ENCODE measurements around the gene SP3. TPM values are rescaled to one million over a fixed set of nuclear protein-coding genes. Genes with fewer than 3 reads are reported as not detected.

Gene SP3
- total RNA-seq (2014; rRNA removed; shearing (Covaris generic)): 82.4 and 86.3 TPM in 2 replicates
- polyA plus RNA-seq (2014; cell fraction: nucleus; rRNA removed): 30.2 and 59.5 TPM in 2 replicates

DNA sequence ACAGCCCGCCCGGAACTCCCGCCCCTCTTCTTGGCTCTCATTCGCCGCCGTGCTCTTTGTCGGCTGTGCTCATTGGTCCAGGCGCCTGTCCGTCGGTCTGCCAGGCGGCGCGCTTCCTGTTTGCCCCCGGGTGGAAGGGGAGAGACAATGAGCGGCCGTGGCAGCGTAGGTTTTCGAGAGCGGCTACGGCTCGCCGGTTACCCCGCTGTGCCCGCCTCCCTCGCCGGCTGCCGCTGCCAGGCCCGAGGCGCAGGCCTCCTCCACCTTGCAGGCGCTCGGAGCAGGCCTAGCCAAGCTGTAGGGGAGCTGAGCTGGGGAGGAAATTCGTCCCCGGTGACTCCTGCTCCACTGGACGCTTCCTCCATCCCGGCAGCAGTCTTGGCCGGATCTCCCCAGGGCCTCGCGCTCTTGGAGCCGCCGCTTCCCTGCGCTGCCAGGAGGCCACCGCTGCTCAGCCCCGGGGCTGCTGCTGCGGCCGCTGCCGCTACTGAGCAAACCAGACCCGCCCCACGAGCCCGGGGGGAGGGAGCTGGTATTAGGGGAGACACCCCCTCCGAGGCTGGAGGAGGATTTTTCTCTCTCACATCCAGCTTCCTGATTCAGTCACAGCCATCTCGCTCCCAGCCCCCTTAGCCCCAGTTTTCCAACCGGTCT is at the start of gene SP3:
SP3 (minus strand) TSS at position 2 of the 654 bp plus-strand sequence. CDS start 202 bp downstream, outside the sequence.
- DNase-seq (ENCODE audit: extremely low read depth, low read depth): peak; percentile 97

GRCh38 chr2:174014699-174015070 is 49.5 kb upstream of the SP3 start:
- no peak for DNase-seq (ENCODE audit: extremely low read depth, low read depth)

GRCh38 chr2:174014011-174014698 is 49.0 kb upstream of the SP3 start:
- no peak for DNase-seq (ENCODE audit: extremely low read depth, low read depth)

DNA sequence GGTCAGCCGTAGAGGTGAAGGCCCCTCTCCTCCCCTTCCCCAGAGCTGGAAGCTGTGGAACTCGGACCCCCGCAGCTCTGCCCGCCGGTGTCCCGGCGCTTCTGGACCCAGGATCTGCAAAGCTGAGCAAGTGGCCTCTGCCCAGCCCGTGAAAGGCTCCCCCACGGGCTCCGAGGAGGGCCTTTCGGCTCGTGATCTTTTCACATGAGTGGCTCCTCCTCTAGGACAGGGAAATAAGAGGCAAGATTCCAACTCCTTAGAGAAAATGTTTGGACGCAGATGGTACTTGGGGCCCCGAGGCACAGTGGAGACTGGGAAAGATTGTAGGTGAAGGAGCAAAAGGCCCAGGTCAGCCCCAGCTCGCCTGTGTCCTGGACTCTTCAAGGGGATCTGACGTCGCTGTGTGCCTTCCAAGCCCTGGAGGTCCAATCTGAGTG is 48.2 kb upstream of the SP3 start:
- no peak for DNase-seq (ENCODE audit: extremely low read depth, low read depth)

GRCh38 chr2:174012347-174013314 is 47.5 kb upstream of the SP3 start:
- DNase-seq (ENCODE audit: extremely low read depth, low read depth): no peak

- no peak for DNase-seq (ENCODE audit: extremely low read depth, low read depth)
Observed at GRCh38 chr2:174011796-174012195, 46.6 kb upstream of the SP3 start.

DNA sequence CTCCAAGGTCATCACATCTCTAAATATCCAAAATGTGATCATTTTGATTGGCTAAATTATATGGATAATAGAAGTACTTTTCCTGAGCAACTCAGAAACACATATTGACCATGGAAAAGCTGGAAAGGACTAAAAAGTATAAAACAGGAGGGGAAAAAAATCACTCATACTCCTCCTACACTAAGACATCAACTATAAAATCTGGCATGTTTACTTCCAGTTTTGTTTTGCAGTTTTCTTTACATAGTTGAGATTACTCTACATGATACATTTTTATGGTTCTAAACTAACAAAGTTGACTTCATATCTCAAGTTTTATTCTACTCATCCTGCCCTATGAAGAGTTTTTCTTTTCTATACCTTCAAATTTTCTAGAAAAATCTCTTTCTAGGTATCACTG is 46.0 kb upstream of the SP3 start:
- DNase-seq (ENCODE audit: extremely low read depth, low read depth): no peak

DNA sequence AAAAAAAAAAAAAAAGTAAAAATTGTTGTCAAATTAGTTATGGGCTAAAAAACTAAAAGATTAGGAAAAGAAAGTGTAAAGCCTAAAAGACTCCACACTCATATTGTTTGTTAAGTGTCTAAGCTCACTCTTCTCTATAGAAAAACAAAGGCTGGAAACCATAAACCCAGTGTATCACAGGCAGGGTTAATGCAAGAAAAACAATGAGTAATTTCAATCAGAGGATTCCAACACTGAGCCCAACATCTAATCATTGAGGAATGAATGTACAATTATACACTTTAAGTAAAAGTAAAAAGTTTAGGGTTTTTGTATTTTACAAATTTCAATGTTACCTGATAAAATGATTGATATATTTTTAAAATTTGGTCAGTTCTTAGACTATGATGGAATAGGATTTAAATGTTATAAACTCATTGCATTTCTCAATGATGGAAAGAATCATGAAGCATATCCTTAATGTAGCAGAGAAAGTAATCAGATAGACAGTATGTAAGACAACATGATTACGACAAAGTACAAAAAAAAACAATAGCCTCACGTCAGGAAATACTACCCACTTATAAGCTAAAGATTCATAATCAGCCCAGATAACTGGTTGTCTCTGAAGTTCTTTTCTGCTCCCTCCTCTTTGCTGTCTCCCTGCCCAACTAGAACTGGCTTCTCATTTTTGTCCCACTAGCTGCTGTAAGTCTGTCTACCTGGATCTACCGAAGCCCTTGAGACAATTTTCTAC is 44.5 kb upstream of the SP3 start:
- DNase-seq (ENCODE audit: extremely low read depth, low read depth): no peak

DNA sequence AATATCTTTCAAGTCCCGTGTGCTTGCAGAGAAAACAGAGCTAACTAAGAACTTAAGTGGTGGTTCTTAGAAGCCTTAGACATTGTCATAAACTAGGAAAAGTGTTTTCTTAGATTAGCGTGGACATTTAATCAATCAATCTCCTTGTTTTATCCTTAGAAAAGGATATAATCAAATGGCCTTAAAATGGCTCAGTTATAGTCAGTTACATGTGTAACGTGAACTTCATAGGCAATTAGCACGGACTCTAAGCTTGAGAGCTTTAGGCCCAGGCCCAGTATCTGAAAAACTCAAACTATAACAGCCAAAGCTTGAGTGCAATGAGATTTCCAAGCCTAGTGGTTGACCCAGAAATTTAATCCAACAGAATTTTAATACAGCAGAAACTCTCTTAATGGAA is 43.5 kb upstream of the SP3 start:
- no peak for DNase-seq (ENCODE audit: extremely low read depth, low read depth)

GRCh38 chr2:174007010-174007409 is 41.8 kb upstream of the SP3 start:
- no peak for DNase-seq (ENCODE audit: extremely low read depth, low read depth)

- no peak for DNase-seq (ENCODE audit: extremely low read depth, low read depth)
Observed at GRCh38 chr2:174005801-174006419, 40.7 kb upstream of the SP3 start.

DNA sequence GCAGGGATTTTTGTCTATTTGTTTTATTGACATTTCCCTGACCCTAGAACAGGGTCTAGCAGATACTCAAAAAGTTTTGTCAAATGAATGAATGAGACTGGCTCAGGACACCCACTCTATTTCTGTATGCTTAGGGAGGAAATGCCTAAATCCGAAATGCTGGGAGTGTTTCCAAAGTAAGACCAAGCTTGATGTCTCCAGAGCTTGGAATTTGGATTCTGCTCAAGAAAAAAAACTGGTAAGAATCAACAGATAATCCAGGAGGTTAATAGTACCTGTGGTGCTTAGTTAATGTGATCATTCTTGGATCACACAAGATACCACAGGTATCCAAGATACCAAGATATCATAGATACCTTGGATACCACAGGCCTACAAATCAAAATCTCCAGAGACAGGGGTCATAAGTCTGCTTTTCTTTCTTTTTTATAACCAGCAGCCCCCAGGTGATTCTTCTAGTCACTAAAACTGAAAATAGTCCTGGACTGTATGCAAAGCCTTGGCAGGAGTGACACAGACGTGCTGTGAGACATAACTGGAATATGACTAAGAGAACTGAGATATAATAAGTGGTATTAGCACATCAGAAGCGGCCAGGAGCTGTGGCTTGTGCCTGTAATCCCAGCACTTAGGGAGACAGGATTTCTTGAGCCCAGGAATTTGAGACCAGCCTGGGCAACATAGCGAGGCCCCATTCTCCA is 39.9 kb upstream of the SP3 start:
- DNase-seq (ENCODE audit: extremely low read depth, low read depth): no peak

- DNase-seq (ENCODE audit: extremely low read depth, low read depth): no peak
Observed at GRCh38 chr2:174003720-174004695, 38.8 kb upstream of the SP3 start.

GRCh38 chr2:174002679-174003078 is 37.5 kb upstream of the SP3 start:
- DNase-seq (ENCODE audit: extremely low read depth, low read depth): no peak

DNA sequence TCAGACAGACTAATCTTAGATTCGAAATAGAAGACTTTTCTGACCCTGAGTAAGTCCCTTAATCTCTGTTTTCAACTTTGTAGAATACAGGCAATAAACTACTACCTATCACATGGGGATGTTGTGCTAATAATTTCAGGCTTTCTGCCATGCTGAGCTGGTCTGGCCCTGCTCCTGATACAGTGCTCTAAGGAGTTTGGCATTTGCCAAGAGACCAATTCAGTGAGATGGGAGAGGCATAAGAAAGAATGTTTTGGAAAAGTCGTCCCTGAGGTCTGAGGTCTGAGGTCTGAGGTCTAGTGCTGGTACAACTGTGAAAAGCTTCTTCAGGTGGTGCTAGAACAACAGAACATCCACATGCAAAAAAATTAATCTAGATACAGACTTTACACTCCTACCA is 35.9 kb upstream of the SP3 start:
- no peak for DNase-seq (ENCODE audit: extremely low read depth, low read depth)

- no peak for DNase-seq (ENCODE audit: extremely low read depth, low read depth)
Observed at GRCh38 chr2:173999724-174000123, 34.6 kb upstream of the SP3 start.

GRCh38 chr2:173999272-173999671 is 34.1 kb upstream of the SP3 start:
- DNase-seq (ENCODE audit: extremely low read depth, low read depth): no peak

GRCh38 chr2:173998386-173998785 is 33.2 kb upstream of the SP3 start:
- no peak for DNase-seq (ENCODE audit: extremely low read depth, low read depth)

Measured in NCI-H460 (cell line).